LNCaP clone FGC (cell line): Measurements from ENCODE around the gene RXFP2.

Experiments
- DNase-seq: peaks from one replicate; pipeline ENCODE4 v3.0.0-alpha.2; 2011; ENCODE audit warnings: low read depth
- H3K4me3 ChIP-seq: 2 replicates; pipeline ENCODE4 v1.5.1; 2011; ENCODE audit warnings: mild to moderate bottlenecking, low read depth, low read length, control low read depth
- CTCF ChIP-seq: IDR thresholded peaks from 2 replicates; pipeline ENCODE4 v1.5.1; 2012; ENCODE audit warnings: mild to moderate bottlenecking; ENCODE audit not compliant: control insufficient read depth, insufficient read depth; ENCODE audit errors: extremely low read depth

RXFP2 gene

GRCh38 chr13:31739226-31739625 lies at the start of gene RXFP2:
RXFP2 (plus strand) TSS chr13:31739526; CDS start chr13:31739613, 87 bp downstream.
- no peak within 1 kb of the TSS for H3K4me3 ChIP-seq
- TF ChIP-seq CTCF: no peak
- no peak for DNase-seq

- H3K4me3 ChIP-seq: no peak overlapping the region
- no peak for TF ChIP-seq CTCF
- DNase-seq: no peak
Measured at GRCh38 chr13:31697290-31697689, 42.0 kb upstream of the RXFP2 start.

- TF ChIP-seq CTCF: no peak
- no peak overlapping the region for H3K4me3 ChIP-seq
- no peak for DNase-seq
Measured at GRCh38 chr13:31699650-31700049, 39.7 kb upstream of the RXFP2 start.

GRCh38 chr13:31703780-31704179 lies 35.5 kb upstream of the RXFP2 start:
- no peak for TF ChIP-seq CTCF
- DNase-seq: no peak
- H3K4me3 ChIP-seq: no peak overlapping the region

- no peak for TF ChIP-seq CTCF
- H3K4me3 ChIP-seq: no peak overlapping the region
- peak; percentile 67 for DNase-seq
Measured at GRCh38 chr13:31706105-31706504, 33.2 kb upstream of the RXFP2 start.

GRCh38 chr13:31717583-31717982 lies 21.7 kb upstream of the RXFP2 start:
- H3K4me3 ChIP-seq: no peak overlapping the region
- DNase-seq: no peak
- no peak for TF ChIP-seq CTCF

GRCh38 chr13:31719214-31719613 lies 20.1 kb upstream of the RXFP2 start:
- TF ChIP-seq CTCF: no peak
- no peak for DNase-seq
- no peak overlapping the region for H3K4me3 ChIP-seq
